Measurements from ENCODE around the gene HM13.

- TF ChIP-seq POLR2A (IDR thresholded peaks at IDR 0.05) (no peak), CTCF (IDR thresholded peaks at IDR 0.05) (no peak)
Observed at GRCh38 chr20:31568773-31569162, 54.5 kb downstream of the HM13 start.
